Umbilical cord (tissue), 2 donors: Measurements from ENCODE around the gene BTBD2. TPM values are rescaled to one million over a fixed set of nuclear protein-coding genes. Genes with fewer than 3 reads are reported as not detected.

Experiments used
- DNase-seq: peaks from one replicate; pipeline ENCODE4 v3.0.0-alpha.2; 2015; ENCODE audit warnings: low spot score
- total RNA-seq: library from RNA; depleted of rRNA; stranded (reverse); fragments of >200 nt; gene quantifications from one replicate; pipeline ENCODE4 v1.2.3, GENCODE V29; 2014; ENCODE audit warnings: low replicate concordance; ENCODE audit not compliant: insufficient read depth

The BTBD2 gene
- total RNA-seq = 31.8 TPM

DNA sequence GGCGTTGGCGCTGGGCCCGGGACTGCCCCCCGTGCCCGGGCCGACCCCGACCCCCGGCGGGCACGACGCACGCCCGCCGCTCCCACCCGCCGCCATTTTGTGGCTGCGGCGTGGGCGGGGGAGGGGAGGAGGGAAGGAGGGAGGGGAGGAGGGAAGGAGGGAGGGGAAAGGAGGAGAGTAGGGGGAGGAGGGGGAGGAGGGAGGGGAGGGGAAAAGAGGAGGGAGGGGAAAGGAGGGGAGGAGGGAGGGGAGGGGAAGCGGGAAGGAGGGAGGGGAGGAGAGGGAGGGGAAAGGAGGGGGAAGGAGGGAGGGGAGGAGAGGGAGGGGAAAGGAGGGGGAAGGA, at the start of gene BTBD2:
BTBD2 (minus strand) TSS at position 107 of the 343 bp plus-strand sequence; CDS start at position 96, 11 bp downstream.
- DNase-seq = peak; percentile 57

DNA sequence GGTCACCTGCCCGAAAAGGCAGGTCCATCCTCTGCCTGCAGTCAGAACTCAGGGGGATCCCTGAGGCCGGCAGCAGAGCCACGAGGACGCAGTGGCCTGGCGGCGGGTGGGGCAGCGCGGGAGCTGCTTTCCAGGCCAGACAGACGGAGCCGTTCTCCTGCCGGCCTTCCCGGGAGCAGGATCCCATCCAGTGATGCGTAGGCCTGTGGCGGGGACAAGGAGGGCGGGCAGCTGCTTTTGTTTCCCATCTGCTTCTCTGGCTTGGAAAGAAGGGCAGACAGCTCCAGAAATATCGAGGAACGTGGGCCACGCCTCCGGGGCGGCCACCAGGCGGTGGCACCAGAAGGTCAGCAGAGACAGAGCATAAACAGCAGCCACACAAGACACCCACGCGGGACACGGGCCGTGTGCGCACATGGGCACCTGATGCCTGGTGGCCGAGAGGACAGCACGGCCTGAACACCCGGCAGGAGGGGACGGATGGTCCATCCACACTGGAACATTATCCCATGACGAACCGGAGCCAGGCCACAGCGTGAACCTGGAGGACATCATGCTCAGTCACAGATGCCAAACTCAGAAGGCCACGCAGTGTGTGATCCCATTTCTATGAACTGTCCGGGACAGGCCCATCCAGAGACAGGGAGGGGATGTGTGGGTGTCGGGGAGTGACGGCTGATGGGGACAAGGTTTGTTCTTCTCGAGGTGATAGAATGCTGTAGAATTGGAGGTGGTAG, 49.4 kb upstream of the BTBD2 start:
- DNase-seq = no peak

DNA sequence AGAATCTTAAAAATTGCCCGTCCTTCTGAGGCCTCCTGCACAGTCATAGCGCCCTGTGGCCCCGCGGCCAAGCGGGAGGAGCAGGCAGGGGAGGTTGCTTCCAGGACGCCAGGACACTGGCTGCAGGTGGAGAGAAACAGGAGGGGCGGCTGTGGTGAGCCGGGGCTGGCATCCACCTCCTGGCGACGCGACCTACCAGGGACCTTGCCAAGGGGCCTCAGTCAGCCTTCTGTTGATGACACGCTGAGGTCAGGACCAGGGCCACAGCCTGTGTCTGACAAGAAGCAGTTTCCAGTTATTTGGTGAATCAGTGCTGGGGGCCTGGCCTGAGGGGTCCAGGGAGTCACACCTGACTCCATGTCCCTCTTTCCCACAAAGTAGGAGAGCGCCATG, 48.9 kb upstream of the BTBD2 start:
- no peak for DNase-seq

DNA sequence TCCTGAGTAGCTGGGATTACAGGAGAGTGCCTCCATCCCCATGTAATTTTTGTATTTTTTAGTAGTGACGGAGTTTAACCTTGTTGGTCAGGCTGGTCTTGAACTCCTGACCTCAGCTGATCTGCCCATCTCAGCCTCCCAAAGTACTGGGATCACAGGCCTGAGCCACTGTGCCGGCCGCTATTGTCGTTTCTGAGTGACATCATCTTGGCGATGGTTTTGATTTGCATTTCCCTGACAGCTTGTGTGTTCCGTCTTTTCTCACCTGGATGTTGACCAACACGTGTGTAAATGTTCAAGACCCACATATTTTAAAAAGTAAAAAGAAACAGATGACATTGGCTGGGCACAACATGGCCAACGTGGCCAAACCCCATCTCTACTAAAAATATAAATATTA, 48.3 kb upstream of the BTBD2 start:
- DNase-seq = no peak

DNA sequence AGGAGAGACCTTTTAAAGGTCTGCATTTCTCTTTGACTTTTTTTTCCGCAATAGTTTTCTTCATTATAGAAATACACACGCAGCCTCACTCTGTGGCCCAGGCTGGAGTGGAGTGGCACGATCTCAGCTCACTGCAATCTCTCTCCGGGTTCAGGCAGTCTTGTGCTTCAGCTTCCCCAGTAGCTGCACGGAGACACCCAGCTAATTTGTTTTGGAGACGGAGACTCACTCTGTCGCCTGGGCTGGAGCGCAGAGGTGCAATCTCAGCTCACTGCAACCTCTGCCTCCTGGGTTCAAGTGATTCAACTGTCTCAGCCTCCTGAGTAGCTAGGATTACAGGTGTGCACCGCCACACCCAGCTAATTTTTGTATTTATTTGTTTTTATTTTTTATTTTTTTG, 47.3 kb upstream of the BTBD2 start:
- no peak for DNase-seq

DNA sequence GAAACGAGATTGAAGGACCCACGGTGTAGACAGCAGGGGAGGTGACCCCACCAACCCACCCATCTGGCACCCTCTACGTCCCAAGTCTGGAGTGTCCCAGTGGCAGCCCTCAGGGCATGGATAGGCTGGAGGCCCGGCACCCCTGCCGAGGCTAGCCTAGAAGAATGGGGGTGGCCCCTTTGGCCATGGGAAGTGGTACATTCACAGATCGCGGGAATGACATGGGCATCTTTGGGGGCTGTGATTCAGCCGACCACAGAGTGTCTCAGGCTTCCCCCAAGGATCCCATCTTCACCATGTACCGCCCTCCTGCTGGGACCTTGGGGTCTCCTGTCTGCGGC, 46.8 kb upstream of the BTBD2 start:
- no peak for DNase-seq

DNA sequence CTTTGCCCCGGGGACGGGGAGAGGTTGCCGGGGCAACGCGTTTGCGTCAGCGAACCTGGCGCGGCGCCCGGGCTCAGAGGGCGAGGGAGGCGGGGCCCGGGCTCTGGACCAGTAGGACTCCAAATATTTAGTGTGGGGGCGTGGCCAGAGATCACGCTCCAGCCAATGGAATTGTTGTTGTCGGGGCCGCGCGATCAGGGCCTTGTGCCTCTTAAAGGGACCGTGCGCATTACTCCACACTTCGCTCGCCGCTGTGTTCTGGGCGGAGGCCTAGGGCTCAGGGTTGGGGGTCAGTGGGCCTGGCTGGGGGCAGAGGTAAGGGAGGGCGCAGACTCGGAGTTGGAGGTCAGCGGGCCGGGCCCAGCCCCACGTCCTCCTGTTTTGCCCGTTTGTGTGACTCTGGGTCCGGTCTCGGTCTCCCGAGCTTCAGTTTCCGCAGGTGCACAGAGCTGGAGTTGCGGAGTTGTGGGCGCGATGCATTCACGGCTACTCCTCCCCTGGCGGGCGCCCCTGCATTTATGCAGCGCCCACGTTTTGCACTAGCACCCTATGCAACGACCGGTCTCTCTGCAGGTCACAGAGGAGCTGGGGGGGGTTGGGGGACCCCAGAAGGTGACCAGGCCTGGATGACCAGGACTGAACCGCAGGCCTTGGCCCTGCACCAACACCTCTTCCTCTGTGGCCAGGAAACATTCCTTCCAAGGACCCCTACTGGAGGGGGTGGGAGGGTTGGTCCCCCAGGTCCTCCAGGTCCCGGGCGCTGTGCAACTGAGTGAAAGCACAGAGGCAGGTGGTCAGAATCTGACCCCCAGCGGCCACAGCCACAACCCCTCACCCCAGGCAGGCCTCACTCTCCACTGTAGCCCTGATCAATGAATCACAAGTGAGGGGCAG, 46.2 kb upstream of the BTBD2 start:
- DNase-seq = peak; percentile 99

DNA sequence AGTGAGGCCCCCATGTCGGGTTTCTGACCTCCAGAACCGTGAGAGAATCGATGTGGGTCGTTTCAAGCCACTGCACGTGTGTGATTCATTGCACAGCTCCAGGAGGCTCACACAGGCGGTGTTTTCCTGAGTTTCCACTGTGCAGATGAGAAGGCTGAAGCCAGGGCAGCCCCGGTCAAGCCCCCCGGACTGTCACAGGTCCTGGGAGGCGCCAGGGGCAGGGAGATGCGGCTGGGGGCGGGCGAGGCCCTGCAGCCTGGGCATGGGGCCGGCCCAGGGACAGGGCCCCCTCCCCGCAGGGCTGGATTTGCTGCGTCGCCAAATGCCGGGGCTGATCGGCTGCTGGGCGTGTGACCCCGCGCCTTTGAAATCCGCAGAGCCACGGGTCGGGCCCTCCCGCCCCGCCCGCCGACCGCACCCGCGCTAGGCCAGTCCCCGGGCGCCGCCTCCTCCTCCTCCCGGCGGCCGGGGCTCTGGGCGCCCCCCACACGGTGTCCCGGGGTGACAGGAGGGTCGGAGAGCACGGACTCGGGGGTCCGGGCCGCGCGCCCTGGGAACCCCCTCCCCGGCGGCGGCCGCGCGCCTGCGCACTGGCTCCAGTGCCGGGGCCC, 45.5 kb upstream of the BTBD2 start:
- DNase-seq = peak; percentile 88

DNA sequence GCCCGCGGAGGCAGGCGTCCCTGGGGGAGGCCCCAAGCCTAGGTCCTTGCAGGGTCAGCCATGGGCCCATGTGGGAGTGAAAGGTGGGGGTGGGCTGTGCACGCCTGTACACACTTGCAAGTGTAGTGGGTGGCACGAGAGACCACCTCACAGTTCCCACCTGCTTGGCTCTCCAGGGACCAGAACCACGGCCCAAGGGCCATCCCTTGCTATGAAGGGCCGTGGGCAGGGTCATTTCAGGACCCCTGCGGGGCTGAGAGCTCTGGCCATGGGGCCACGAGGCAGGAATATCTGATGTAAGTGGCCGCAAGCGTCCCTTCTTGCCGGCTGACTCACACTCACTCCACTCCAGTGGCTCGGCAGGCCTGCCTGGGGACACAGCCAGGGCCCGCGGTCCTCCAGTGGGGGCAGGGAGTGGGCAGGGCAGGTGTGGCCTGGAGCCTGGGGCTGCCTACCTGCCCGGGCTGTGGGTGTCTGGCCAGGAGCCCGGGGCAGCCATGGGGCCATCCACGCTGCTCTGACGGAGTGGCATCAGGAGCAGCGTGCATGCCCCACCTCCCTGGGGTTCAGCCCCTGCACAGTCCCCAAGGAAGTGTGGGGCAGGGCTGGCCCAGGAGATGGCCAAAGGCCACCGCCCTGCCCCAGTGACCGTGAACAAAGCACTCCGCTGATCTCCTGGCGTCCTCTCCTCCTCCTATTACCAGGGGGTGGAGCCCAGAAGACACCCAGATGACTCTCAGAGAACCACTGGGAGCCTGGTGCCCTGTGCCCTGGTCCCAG, 44.1 kb upstream of the BTBD2 start:
- DNase-seq = no peak

DNA sequence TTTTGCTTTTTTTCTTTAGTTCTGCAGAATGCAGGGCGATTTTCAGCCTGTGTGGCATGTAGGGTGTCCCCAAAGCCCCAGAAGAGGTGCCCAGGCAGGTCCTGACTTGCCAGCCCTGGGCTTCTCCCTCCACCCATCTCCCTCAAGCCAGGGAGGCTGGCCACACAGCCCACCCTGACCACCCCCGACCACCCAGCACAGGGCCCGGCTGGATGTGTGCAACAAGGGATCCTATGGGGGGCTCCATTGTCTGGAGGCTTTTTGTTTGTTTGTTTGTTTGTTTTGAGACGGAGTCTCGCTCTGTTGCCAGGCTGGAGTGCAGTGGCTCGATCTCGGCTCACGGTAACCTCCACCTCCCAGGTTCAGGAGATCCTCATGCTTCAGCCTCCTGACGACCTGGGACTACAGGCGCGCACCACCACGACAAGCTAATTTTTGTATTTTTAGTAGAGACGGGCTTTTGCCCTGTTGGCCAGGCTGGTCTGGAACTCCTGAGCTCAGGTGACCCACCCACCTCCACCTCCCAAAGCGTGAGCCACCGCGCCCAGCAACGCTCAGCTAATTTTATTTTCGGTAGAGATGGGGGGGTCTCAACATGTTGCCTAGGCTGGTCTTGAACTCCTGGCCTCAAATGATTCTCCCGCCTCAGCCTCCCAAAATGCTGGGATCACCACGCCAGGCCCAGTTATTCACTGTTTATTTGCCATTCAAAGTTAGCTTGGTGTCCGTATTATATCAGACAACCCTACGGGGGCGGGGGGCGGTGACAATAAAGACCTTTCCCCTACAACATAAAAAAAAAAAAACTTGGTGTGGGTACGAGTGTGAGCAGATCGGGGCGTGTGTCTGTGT, 43.3 kb upstream of the BTBD2 start:
- DNase-seq = no peak

DNA sequence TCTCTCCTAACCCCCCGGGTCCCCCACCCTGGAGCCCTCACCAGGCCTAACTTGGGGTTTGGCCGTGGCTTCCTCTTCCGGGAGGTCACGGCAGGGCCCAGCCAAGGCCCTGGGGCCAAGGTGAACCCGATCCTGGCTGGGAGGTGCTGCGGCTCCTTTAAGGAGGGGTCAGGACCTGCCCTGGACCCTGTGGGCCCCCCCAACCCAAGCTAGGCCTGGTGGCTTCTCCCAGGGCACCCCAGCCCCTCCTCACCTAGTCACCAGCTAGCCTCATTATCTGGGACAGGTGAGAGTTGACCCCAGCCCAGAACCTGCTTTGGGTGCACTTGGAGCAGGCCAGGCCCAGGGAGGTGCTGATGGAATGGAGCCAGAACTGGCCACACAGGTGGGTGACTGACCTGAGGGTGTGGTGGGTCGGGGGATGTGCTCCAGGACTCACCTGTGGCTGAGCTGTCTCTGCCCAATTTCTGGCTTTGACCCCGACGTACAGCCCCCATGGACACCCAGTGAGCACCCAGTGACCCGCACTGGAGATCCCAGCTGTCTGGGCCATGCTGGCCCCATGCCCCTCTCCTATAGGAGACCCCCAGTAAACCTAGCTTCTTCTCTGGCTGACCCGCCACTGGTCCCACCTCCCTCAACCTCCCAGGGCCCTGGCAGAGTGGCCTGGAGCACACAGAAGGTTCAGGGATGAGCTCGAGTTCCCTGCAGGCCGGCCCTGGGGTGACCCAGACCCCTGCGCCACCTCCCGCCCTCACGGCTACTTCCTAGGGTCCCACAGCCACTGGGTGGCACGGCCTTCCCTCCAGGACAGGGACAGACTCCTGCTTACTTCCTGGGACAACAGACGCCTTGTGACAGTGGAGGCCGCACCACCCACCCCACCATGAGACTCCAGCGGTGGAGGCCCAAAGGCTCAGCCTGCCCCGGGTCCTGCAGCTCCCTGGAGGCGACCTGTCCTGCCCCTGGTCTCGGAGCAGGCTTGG, 42.3 kb upstream of the BTBD2 start:
- no peak for DNase-seq

DNA sequence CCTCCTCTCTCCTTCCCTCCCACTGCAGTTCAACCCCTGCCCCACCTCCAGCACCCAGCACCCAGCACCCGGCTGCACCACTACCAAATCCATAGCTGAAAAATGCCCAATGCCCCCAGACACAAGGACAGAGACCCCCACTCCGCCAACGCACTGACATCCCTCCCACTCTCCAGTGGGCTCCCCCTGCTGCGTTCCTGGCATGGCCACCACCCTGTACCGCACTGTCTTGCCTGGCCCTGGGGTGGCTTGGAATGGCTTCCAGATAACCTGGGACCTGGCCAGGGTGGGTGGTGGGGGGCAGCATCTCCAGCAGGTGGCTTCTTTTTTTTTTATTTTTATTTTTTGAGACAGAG, 41.3 kb upstream of the BTBD2 start:
- no peak for DNase-seq

DNA sequence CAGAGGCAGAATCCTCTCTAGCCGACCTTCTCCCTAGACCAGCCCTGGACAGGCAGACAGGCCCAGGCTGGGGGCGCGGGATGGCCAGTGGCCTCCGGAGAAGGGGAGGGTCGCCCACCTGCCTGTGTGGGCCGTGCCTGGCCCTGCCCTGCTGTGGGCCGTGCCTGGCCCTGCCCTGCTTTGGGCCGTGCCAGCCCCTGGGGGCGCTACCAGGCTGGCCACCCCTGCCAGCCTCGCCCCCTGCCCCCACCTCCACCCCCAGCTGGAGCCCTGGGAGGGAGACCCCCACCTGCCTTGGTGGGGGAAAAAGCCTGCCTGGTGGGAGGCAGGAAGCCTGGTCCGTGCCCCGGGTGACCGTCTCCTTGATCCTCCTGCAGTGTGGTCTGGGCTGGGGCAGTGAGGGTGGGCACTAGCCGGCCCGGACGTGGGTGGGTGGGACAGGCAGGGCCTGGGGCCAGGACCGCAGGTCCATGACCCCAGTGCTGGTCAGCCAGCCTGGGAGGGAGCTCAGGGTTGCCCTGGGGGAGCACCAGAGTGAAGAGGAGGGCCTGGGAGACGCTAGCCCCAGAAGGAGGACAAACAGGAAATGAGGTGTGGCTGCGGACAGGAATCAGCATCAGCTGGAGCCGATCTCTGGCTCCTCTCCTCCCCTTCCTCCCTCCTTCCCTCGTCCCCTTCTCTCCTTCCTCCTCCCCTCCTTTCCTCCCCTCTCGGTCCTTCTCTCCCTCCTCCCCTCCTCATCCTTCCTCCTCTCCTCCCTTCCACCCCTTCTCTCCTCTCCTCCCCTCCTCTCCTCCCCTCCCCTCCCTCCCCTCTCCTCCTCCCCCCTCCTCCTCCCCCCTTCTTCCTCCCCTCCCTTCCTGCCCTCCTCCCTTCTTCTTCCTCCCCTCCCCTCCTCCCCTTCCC, 40.7 kb upstream of the BTBD2 start:
- peak; percentile 86 for DNase-seq

DNA sequence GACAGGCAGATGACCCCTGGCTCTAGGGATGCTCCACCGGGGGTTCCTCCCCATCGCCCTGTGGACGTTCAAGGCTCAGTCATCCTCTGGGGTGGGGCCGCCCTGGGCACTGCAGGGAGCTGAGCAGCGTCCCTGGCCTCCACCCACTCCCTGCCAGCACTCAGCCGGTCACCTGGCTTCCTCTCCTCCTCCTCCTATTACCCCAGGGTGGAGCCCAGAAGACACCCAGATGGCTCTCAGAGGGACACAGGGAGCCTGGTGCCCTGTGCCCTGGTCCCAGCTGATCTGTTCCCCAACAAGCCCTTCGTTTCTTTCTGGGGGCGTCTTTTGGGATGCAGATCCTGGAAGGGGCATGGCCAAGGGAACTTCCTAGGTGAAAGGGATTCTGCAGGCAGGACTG, 39.2 kb upstream of the BTBD2 start:
- DNase-seq = no peak

DNA sequence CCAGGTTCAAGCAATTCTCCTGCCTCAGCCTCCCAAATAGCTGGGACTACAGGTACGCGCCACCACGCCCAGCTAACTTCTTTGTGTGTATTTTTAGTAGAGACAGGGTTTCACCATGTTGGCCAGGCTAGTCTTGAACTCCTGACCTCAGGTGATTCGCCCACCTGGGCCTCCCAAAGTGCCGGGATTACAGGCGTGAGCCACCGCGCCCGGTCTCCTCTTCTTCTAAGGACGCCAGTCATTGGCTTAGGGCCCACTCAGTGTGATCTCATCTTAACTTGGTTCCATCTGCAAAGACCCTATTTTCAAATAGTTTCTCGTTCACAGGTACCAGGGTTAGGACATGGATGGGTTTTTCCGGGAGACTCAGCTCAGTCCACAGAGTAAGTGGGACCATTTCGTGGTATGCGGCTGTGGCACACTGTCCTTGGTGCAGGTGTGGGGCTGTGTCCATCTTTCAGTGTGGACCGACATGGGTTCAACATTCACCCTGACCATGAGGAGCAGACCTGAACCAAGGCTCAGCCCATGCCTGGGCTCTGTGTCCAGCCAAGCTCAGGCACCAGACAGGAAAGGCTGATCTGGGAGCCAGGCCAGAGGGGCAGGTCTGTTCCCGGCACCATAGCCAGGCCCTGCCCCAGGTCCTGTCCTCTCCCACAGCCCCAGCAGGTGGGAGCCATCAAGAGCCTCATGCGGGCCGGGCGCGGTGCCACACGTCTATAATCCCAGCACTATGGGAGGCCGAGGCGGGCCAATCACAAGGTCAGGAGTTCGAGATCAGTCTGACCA, 38.3 kb upstream of the BTBD2 start:
- no peak for DNase-seq

DNA sequence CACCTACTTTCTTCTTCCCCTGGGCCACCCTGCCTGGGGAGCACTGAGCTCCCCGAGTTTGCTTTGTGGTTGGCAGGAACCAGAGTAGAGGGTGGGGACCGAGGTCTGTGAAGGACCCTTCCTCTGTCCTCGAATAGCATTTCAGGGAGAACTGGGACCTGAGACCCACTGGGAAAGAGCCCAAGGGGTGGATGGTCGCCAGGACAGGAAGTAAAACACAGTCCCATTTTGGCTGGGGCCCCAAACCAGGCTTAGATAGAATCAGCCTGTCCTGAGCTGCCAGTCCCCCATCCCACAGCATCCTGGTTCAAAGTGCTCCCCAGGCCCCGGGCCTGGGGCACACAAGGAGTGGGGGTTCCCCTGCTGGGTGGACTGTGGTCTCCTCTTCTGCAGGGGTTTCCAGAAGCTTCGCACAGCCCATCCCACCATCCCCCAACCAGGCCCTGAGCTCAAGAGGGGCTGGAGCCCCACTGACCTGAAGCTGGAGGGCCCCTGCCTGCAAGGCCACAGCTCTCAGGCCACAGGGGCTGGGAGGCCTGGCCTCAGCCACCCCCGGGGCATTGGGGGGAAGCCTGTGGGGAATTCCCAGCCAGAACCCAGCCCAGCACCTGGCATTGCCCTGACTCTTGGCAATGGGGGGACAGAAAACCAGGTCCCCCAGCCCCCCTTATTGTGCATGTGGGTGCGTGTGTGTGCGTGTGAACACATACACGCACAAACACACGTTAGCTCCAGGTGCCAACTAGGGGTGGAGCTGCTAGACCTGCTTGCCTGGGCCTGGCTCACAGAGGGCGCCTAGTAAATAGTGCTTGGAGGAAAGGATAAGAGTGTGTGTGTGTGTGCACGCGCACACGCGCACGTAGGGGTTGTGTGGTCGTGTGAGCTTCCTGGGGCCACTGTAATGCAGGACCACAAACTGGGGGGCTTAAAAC, 36.5 kb upstream of the BTBD2 start:
- DNase-seq = no peak
